ENCODE results near the gene PTPRJ.

PTPRJ gene

DNA sequence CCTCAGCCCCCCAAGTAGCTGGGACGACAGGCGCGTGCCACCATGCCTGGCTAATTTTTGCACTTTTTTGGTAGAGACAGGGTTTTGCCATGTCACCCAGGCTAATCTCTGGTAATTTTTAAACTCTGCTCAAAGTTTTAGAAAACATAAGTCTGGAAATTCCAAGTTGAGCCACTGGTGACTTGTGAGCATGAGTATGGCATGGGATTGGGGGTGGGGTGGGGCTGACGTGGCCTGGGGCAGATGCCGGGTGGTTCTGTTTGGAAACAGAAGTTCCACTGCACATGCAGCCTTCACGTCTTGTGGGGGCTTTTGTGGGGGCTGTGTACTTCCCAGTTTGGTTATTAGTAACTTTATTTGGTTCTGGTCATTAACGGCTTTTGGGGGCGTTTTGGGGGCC, 67.3 kb downstream of the PTPRJ start:
- ChIA-PET POLR2A (no interaction called here), CTCF (no interaction called here)
- no peak for TF ChIP-seq L3MBTL2 (conservative IDR thresholded peaks at IDR 0.05)
- DNase-seq (ENCODE audit: extremely low spot score), result no peak

DNA sequence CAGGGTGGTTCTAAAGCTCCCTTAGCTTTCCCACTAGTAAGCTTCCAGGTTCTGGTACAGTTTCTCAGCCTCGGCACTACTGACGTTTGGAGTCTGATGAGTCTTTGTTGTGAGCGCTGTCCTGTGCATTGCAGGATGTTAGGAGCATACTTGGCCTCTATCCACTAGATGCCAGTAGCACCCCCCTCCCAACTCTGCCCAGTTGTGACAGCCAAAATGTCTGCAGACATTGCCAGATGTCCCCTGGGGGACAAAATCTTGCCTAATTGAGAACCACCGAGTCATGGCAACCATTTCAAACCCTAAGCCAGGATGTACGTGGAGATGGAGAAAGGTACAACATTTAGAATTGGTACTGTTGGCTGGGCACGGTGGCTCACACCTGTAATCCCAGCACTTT, 68.7 kb downstream of the PTPRJ start:
- TF ChIP-seq CTBP1 (IDR thresholded peaks at IDR 0.05; ENCODE audit: borderline replicate concordance) (no peak), FOXA1 (IDR thresholded peaks at IDR 0.05) (no peak), BHLHE40 (IDR thresholded peaks at IDR 0.05; ENCODE audit: borderline replicate concordance) (no peak)

DNA sequence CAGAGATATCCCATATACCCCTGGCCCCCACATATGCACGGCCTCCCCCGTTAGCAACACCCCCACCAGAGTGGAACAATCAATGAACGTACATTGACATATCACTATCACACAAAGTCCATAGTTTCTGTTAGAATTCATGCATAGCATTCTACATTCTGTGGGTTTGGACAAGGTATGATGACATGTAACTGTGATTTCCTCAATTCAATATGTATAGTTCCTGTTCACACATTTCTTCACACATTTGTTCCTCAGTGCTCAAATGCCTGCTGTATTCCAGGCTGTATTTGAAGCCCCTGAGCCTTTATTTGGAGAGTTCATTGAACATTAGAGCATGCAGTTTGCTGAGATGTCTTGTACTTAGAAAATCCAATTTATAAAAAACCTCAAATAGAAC, 69.9 kb downstream of the PTPRJ start:
- TF ChIP-seq ELF4 (IDR thresholded peaks at IDR 0.05) (no peak), LEF1 (IDR thresholded peaks at IDR 0.05; ENCODE audit: borderline replicate concordance) (no peak), FOXA1 (IDR thresholded peaks at IDR 0.05) (no peak), CTBP1 (IDR thresholded peaks at IDR 0.05; ENCODE audit: borderline replicate concordance) (no peak), NFRKB (IDR thresholded peaks at IDR 0.05) (no peak), TARDBP (IDR thresholded peaks at IDR 0.05) (no peak), BHLHE40 (IDR thresholded peaks at IDR 0.05; ENCODE audit: borderline replicate concordance) (no peak), ZNF384 (IDR thresholded peaks at IDR 0.05) (no peak)
- TF ChIP-seq, protein P1, sequence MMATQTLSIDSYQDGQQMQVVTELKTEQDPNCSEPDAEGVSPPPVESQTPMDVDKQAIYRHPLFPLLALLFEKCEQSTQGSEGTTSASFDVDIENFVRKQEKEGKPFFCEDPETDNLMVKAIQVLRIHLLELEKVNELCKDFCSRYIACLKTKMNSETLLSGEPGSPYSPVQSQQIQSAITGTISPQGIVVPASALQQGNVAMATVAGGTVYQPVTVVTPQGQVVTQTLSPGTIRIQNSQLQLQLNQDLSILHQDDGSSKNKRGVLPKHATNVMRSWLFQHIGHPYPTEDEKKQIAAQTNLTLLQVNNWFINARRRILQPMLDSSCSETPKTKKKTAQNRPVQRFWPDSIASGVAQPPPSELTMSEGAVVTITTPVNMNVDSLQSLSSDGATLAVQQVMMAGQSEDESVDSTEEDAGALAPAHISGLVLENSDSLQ (IDR thresholded peaks at IDR 0.05), result no peak
- CTCF ChIA-PET, result interaction anchor here (0.8 kb wide), 1 partner anchor 9 kb away, joined by 4 read pairs; no protein-coding TSS in a partner anchor
- POLR2A ChIA-PET, result no interaction called here
- no peak for DNase-seq (ENCODE audit: extremely low spot score)

More for the DNA sequence above, 68.7 kb downstream of the PTPRJ start:
- ChIA-PET CTCF (no interaction called here), POLR2A (no interaction called here)
- no peak for DNase-seq (ENCODE audit: extremely low spot score)

DNA sequence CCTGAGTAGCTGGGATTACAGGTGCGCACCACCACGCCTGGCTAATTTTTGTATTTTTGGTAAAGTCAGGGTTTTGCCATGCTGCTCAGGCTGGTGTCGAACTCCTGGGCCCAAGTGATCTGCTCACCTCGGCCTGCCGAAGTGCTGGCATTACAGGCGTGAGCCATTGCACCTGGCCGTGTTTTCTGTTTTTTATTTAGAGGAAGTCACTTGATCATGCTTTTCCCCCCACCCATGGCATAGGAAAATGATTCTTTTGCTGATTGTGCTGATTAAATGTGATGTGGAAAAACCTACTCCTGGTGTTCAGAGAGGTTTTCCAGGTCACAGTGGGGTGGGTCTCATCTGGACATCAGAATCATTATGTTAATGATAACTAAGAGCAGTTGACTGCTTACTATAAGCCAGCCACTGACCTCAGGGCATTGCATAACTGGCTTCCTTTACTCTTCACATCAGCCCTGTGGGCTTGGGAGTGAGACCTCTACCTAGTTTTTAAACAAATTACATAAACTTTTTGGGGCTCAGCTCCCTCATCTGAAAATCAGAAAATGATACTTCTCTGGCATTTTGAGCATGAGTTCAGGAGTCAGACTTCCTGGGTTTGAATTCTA, 71.0 kb downstream of the PTPRJ start:
- ChIA-PET CTCF (interaction anchor here (0.6 to 0.8 kb wide), 2 partner anchors 10 to 14 kb away, joined by 3 to 4 read pairs; no protein-coding TSS in a partner anchor), POLR2A (no interaction called here)
- TF ChIP-seq CTBP1 (IDR thresholded peaks at IDR 0.05; ENCODE audit: borderline replicate concordance), result no peak
- TF ChIP-seq FOXM1 (IDR thresholded peaks at IDR 0.05; ENCODE audit: borderline replicate concordance), result no peak
- no peak for TF ChIP-seq ELF4 (IDR thresholded peaks at IDR 0.05)
- TF ChIP-seq, protein P1 (IDR thresholded peaks at IDR 0.05), result no peak
- no peak for TF ChIP-seq BHLHE40 (IDR thresholded peaks at IDR 0.05; ENCODE audit: borderline replicate concordance)
- TF ChIP-seq FOXA1 (IDR thresholded peaks at IDR 0.05), result no peak
- no peak for TF ChIP-seq NFRKB (IDR thresholded peaks at IDR 0.05)
- TF ChIP-seq SP1 (IDR thresholded peaks at IDR 0.05), result no peak
- TF ChIP-seq TARDBP (IDR thresholded peaks at IDR 0.05), result no peak
- no peak for DNase-seq (ENCODE audit: extremely low spot score)

DNA sequence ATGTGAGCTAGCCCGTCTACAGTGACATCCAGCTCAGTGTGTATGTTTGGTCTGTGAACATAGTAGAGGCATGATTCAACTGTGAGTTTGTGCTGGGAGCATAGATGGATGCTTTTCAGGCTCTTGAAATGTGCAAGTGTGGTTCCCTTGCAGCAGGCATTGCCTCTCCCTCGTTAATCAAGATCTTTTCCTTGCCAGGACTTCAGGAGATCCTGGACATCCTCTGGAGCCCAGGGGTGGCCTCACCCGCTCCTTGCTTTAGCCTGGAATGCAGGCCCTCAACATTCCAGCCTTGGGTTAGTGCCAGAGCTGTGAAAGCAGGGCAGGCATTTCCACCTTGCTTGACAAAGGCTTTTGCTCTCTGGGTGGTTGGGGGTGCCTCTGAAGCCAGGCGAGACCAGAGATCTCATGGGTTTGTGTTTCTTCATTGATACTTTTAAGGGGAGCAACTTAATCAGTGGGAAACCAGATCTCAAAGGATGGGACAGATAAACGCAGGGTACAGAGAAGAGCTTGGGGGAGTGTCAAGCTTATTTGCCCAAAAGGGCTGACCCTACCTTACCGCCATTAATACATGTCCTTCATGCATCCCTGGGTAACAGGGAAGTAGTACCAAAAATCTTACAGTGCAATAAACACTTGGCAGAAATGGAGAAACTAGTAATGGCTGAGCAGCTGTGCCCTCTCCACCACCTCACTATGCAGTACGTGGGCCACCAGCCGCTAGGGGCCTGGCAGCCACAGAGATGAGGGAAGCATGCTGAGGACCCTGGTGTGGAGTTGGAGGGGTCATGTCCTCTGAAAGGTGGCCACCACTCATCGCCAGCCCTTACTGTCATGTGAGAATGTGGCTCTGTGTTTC, 72.1 kb downstream of the PTPRJ start:
- DNase-seq (ENCODE audit: extremely low spot score), result no peak
- ChIA-PET POLR2A (no interaction called here), CTCF (no interaction called here)
- TF ChIP-seq FOXK2 (IDR thresholded peaks at IDR 0.05), result no peak
- TF ChIP-seq NFRKB (IDR thresholded peaks at IDR 0.05), result no peak
- TF ChIP-seq TARDBP (IDR thresholded peaks at IDR 0.05), result no peak
- TF ChIP-seq FOXA1 (IDR thresholded peaks at IDR 0.05), result no peak
- TF ChIP-seq ARNT (IDR thresholded peaks at IDR 0.05), result no peak
- no peak for TF ChIP-seq L3MBTL2 (conservative IDR thresholded peaks at IDR 0.05)
- TF ChIP-seq BHLHE40 (IDR thresholded peaks at IDR 0.05; ENCODE audit: borderline replicate concordance), result no peak
- TF ChIP-seq SP1 (IDR thresholded peaks at IDR 0.05), result no peak
- TF ChIP-seq, protein P1 (IDR thresholded peaks at IDR 0.05), result no peak
- no peak for TF ChIP-seq LEF1 (IDR thresholded peaks at IDR 0.05; ENCODE audit: borderline replicate concordance)
- no peak for TF ChIP-seq ZNF384 (IDR thresholded peaks at IDR 0.05)
- no peak for TF ChIP-seq CTBP1 (IDR thresholded peaks at IDR 0.05; ENCODE audit: borderline replicate concordance)
- no peak for TF ChIP-seq ELF4 (IDR thresholded peaks at IDR 0.05)
- TF ChIP-seq SUZ12 (IDR thresholded peaks at IDR 0.05), result no peak
- TF ChIP-seq FOXM1 (IDR thresholded peaks at IDR 0.05; ENCODE audit: borderline replicate concordance), result no peak
- TF ChIP-seq HDGF (IDR thresholded peaks at IDR 0.05; ENCODE audit: borderline replicate concordance), result no peak

DNA sequence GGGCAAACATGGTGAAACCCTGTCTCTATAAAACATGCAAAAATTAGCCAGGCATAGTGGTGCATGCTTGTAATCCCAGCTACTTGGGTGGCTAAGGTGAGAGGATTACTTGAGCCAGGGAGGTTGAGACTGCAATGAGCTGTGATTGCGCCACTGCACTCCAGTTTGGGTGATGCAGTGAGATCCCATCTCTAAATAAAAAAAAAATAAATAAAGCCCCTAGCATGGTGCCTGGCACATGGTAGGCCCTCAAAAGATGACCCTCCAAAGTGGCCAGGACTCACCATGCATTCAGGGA, 74.6 kb downstream of the PTPRJ start:
- CTCF ChIA-PET, result no interaction called here
- no peak for DNase-seq (ENCODE audit: extremely low spot score)
- POLR2A ChIA-PET, result no interaction called here
- TF ChIP-seq FOXM1 (IDR thresholded peaks at IDR 0.05; ENCODE audit: borderline replicate concordance), result no peak
- TF ChIP-seq ELF4 (IDR thresholded peaks at IDR 0.05), result no peak
- TF ChIP-seq FOXA1 (IDR thresholded peaks at IDR 0.05), result no peak
- no peak for TF ChIP-seq BHLHE40 (IDR thresholded peaks at IDR 0.05; ENCODE audit: borderline replicate concordance)
- no peak for TF ChIP-seq FOXK2 (IDR thresholded peaks at IDR 0.05)
- TF ChIP-seq CTBP1 (IDR thresholded peaks at IDR 0.05; ENCODE audit: borderline replicate concordance), result no peak
- TF ChIP-seq TARDBP (IDR thresholded peaks at IDR 0.05), result no peak
- TF ChIP-seq ZNF384 (IDR thresholded peaks at IDR 0.05), result no peak; the same call in 1 of the 2 replicates
- no peak for TF ChIP-seq SP1 (IDR thresholded peaks at IDR 0.05)
- TF ChIP-seq SUZ12 (IDR thresholded peaks at IDR 0.05), result no peak
- no peak for TF ChIP-seq ARNT (IDR thresholded peaks at IDR 0.05)

Data from HEK293T (cell line).